Hepatocyte (in vitro differentiated cells): Measurements from ENCODE around the gene PM20D2. TPM values are rescaled to one million over a fixed set of nuclear protein-coding genes. Genes with fewer than 3 reads are reported as not detected.

ENCODE experiments used
- DNase-seq: peaks from one replicate; pipeline ENCODE4 v3.0.0-alpha.2; 2016; ENCODE audit warnings: low spot score
- H2AFZ ChIP-seq: fragments of 200-600 bp; sonication (generic); 2 replicates; pipeline ENCODE4 v1.6.0; 2016; ENCODE audit warnings: antibody characterized with exemption, mild to moderate bottlenecking
- H3K27ac ChIP-seq: fragments of 200-600 bp; sonication (generic); 2 replicates; pipeline ENCODE4 v1.5.1; 2016; ENCODE audit warnings: mild to moderate bottlenecking
- H3K27me3 ChIP-seq: fragments of 200-600 bp; sonication (generic); 2 replicates; pipeline ENCODE4 v1.6.1; 2016
- H3K36me3 ChIP-seq: fragments of 200-600 bp; sonication (generic); replicated peaks from 2 replicates; pipeline ENCODE4 v1.5.1; 2016; ENCODE audit warnings: low read depth; ENCODE audit not compliant: insufficient read depth
- H3K4me1 ChIP-seq: fragments of 200-600 bp; sonication (generic); 2 replicates; pipeline ENCODE4 v1.5.1; 2016; ENCODE audit warnings: mild to moderate bottlenecking, moderate library complexity; ENCODE audit not compliant: insufficient read depth
- H3K4me2 ChIP-seq: fragments of 200-600 bp; sonication (generic); 2 replicates; pipeline ENCODE4 v1.6.0; 2016
- H3K4me3 ChIP-seq: fragments of 200-600 bp; sonication (generic); 2 replicates; pipeline ENCODE4 v1.5.1; 2016; ENCODE audit warnings: mild to moderate bottlenecking
- H3K79me2 ChIP-seq: fragments of 200-600 bp; sonication (generic); 2 replicates; pipeline ENCODE4 v1.6.0; 2017; ENCODE audit warnings: mild to moderate bottlenecking
- H3K9me2 ChIP-seq: fragments of 200-600 bp; sonication (generic); replicated peaks from 2 replicates; pipeline ENCODE4 v1.6.0; 2017; ENCODE audit warnings: mild to moderate bottlenecking; ENCODE audit not compliant: insufficient read depth
- H3K9me3 ChIP-seq: fragments of 200-600 bp; sonication (generic); 2 replicates; pipeline ENCODE4 v1.5.1; 2016; ENCODE audit warnings: low read depth, mild to moderate bottlenecking
- H4K20me1 ChIP-seq: fragments of 200-600 bp; sonication (generic); 2 replicates; pipeline ENCODE4 v1.6.0; 2016; ENCODE audit warnings: mild to moderate bottlenecking; ENCODE audit not compliant: insufficient read depth, poor library complexity, severe bottlenecking
- EZH2 ChIP-seq: fragments of 200-600 bp; sonication (generic); IDR thresholded peaks from 2 replicates; pipeline ENCODE4 v1.6.1; 2016; ENCODE audit warnings: antibody characterized with exemption, mild to moderate bottlenecking, borderline replicate concordance
- EZH2phosphoT487 ChIP-seq: fragments of 200-600 bp; sonication (generic); IDR thresholded peaks from one replicate; pipeline ENCODE4 v1.6.1; 2018; ENCODE audit warnings: antibody characterized with exemption, mild to moderate bottlenecking, low read depth, moderate library complexity; ENCODE audit not compliant: unreplicated experiment, severe bottlenecking
- WGBS: methylation state at CpG from one replicate; pipeline ENCODE4 v1.1.6; 2016; ENCODE audit warnings: low lambda C conversion rate; ENCODE audit errors: missing lambda C conversion rate; 5-methylcytosine and 5-hydroxymethylcytosine counted together
- polyA plus RNA-seq: library from polyadenylated mRNA; unstranded; fragments of >200 nt; fragmentation: Nextera tagmentation; extraction: Ambion mirVana; gene quantifications from 2 replicates; pipeline ENCODE4 v1.2.1, GENCODE V29; 2016
- total RNA-seq: library from RNA; depleted of rRNA; stranded (reverse); fragments of >200 nt; gene quantifications from 2 replicates; pipeline ENCODE4 v1.2.3, GENCODE V29; 2014
- TF ChIP-seq, protein P1 (sequence below): fragments of 200-600 bp; sonication (generic); IDR thresholded peaks from 2 replicates; pipeline ENCODE4 v1.5.1; 2016; ENCODE audit warnings: antibody characterized with exemption, mild to moderate bottlenecking; ENCODE audit not compliant: poor library complexity

The PM20D2 gene, protein sequence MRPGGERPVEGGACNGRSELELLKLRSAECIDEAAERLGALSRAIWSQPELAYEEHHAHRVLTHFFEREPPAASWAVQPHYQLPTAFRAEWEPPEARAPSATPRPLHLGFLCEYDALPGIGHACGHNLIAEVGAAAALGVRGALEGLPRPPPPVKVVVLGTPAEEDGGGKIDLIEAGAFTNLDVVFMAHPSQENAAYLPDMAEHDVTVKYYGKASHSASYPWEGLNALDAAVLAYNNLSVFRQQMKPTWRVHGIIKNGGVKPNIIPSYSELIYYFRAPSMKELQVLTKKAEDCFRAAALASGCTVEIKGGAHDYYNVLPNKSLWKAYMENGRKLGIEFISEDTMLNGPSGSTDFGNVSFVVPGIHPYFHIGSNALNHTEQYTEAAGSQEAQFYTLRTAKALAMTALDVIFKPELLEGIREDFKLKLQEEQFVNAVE
- 20.8 and 25.3 TPM in 2 replicates for total RNA-seq
- polyA plus RNA-seq, result 8.7 and 9.5 TPM in 2 replicates

DNA sequence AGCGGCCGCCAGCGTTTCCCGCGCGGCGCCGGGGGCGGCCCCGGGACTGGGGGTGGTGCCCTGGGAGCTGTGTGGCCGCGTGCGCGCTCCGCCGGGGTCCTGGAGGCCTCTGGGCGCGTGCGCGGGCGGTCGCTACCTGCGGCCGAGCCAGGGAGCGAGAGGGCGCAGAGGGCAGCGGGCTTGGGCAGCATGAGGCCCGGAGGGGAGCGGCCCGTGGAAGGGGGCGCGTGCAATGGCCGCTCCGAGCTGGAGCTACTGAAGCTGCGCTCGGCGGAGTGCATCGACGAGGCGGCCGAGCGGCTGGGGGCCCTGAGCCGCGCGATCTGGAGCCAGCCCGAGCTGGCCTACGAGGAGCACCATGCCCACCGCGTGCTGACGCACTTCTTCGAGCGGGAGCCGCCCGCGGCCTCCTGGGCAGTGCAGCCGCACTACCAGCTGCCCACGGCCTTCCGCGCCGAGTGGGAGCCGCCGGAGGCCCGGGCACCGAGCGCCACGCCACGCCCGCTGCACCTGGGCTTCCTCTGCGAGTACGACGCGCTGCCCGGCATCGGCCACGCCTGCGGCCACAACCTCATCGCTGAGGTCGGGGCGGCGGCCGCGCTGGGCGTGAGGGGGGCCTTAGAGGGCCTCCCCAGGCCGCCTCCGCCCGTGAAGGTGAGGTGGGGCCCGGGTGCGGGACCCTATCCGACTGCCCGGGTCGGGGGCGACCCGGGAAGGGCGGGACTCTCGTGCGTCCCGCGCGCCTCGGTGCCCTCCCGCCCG is at the start of gene PM20D2:
TSS of gene PM20D2 (plus strand) at position 100 of the 762 bp plus-strand sequence. CDS start at position 190, 90 bp downstream.
- H3K79me2 ChIP-seq, result peaks cover 17% of the 10 kb centered on the region
- TF ChIP-seq, protein P1, sequence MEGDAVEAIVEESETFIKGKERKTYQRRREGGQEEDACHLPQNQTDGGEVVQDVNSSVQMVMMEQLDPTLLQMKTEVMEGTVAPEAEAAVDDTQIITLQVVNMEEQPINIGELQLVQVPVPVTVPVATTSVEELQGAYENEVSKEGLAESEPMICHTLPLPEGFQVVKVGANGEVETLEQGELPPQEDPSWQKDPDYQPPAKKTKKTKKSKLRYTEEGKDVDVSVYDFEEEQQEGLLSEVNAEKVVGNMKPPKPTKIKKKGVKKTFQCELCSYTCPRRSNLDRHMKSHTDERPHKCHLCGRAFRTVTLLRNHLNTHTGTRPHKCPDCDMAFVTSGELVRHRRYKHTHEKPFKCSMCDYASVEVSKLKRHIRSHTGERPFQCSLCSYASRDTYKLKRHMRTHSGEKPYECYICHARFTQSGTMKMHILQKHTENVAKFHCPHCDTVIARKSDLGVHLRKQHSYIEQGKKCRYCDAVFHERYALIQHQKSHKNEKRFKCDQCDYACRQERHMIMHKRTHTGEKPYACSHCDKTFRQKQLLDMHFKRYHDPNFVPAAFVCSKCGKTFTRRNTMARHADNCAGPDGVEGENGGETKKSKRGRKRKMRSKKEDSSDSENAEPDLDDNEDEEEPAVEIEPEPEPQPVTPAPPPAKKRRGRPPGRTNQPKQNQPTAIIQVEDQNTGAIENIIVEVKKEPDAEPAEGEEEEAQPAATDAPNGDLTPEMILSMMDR, result peak; percentile 2
- TF ChIP-seq EZH2phosphoT487, result no peak
- DNase-seq, result peak; percentile 83
- peak within 1 kb of the TSS; percentile 49 for H3K27ac ChIP-seq
- H3K36me3 ChIP-seq, result no peaks in the 10 kb centered on the region
- no peaks in the 10 kb centered on the region for H3K9me2 ChIP-seq
- 1% methylated on average over 84 of the region's 102 CpGs for WGBS
- H3K4me2 ChIP-seq, result peak within 1 kb of the TSS; percentile 96
- peak within 1 kb of the TSS; percentile 75 for H3K4me3 ChIP-seq
- no peaks in the 10 kb centered on the region for H4K20me1 ChIP-seq
- peaks cover 7% of the 10 kb centered on the region for H3K4me1 ChIP-seq
- H3K9me3 ChIP-seq, result no peaks in the 10 kb centered on the region
- peak within 1 kb of the TSS; percentile 88 for H2AFZ ChIP-seq
- no peaks in the 10 kb centered on the region for H3K27me3 ChIP-seq

DNA sequence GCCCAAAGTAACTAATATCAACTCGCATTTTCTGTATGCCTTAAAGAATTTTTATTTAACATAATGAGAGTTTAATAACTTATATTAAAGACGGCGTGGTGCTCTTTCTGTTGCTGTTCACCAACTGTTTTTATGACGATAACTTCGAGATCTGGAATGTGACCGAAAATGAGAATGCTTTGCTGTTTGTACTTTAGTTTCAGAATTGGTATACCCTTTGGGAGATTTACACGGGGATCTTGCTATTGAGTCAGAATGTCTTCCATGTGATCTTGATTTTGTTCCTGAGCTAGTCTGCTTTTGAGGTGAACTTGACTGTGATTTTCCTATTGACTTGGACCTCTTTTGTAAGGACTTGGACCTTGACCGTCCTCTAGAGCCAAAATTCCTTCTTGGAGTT is 47.4 kb upstream of the PM20D2 start:
- no peak for TF ChIP-seq EZH2
- TF ChIP-seq, protein P1, result no peak
- no peak for TF ChIP-seq EZH2phosphoT487
- WGBS, result 95% methylated on average over 8 of the region's 8 CpGs
- Histone ChIP-seq H3K79me2 (no peaks in the 10 kb centered on the region), H3K4me2 (no peak overlapping the region), H3K27ac (no peak overlapping the region), H3K27me3 (no peaks in the 10 kb centered on the region), H3K4me1 (no peaks in the 10 kb centered on the region), H4K20me1 (no peaks in the 10 kb centered on the region), H2AFZ (no peak overlapping the region), H3K9me3 (no peaks in the 10 kb centered on the region), H3K9me2 (no peaks in the 10 kb centered on the region), H3K36me3 (no peaks in the 10 kb centered on the region), H3K4me3 (no peak overlapping the region)
- DNase-seq, result no peak

DNA sequence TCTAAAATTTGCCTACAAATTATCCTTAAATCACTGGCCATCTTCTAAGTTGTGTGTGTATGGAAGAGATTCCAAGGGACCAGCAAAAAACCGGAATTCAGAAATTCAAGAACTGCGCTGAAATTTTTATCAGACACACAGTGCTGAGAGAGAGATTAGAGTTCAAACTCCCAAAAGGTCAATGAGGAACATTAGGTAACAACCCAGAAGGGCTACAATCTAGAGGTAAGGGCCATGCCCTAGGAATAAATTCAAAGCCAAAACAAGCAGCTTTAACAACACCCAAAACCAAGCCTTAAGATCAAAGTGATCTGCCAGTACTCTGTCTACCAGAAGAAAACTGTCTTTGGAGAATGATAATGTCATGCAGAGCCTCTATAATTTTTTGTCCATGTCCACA is 45.7 kb upstream of the PM20D2 start:
- Histone ChIP-seq H3K79me2 (no peaks in the 10 kb centered on the region), H3K27ac (no peak overlapping the region), H3K9me2 (no peaks in the 10 kb centered on the region), H3K4me1 (no peaks in the 10 kb centered on the region), H3K4me2 (no peak overlapping the region), H4K20me1 (no peaks in the 10 kb centered on the region), H3K27me3 (no peaks in the 10 kb centered on the region), H2AFZ (no peak overlapping the region), H3K36me3 (no peaks in the 10 kb centered on the region), H3K9me3 (no peaks in the 10 kb centered on the region), H3K4me3 (no peak overlapping the region)
- no peak for DNase-seq
- TF ChIP-seq, protein P1, result no peak
- TF ChIP-seq EZH2phosphoT487, result no peak
- no peak for TF ChIP-seq EZH2
- WGBS, result 70% methylated on average over 2 of the region's 2 CpGs
